Left lung (tissue), 10 donors: ENCODE data around the gene UPK3A. TPM values are rescaled to one million over a fixed set of nuclear protein-coding genes. Genes with fewer than 3 reads are reported as not detected.

Experiments used
- ATAC-seq: fragments of 200-7000 bp; cut with Tn5 transposase; one replicate; pipeline ENCODE4 v1.9.1; 2020; ENCODE audit warnings: moderate library complexity
- DNase-seq, 4 donors: peaks; one replicate each; pipeline ENCODE4 v3.0.0-alpha.2; 2013 to 2020
- H3K27ac ChIP-seq, 2 donors: fragments of 200-600 bp; sonication (generic) in 1 of 2; one replicate each; pipeline versions ENCODE4 v1.5.0 to v1.8.0; 2020 to 2021
- H3K27me3 ChIP-seq, 2 donors: fragments of 200-600 bp; sonication (generic) in 1 of 2; one replicate each; pipeline versions ENCODE4 v1.5.0 to v1.8.0; 2020 to 2021
- H3K36me3 ChIP-seq, 2 donors: fragments of 200-600 bp; sonication (generic) in 1 of 2; one replicate each; pipeline versions ENCODE4 v1.5.0 to v1.8.0; 2020 to 2021
- H3K4me1 ChIP-seq, 2 donors: fragments of 200-600 bp; one replicate each; pipeline ENCODE4 v1.8.0; 2021
- H3K4me3 ChIP-seq, 2 donors: fragments of 200-600 bp; sonication (generic) in 1 of 2; one replicate each; pipeline versions ENCODE4 v1.5.0 to v1.8.0; 2020 to 2021; ENCODE audit warnings: mild to moderate bottlenecking in 1 of 2
- H3K9me3 ChIP-seq, 2 donors: fragments of 200-600 bp; sonication (generic) in 1 of 2; one replicate each; pipeline versions ENCODE4 v1.5.0 to v1.8.0; 2020 to 2021
- intact Hi-C, 2 donors: fragments of 100-400 bp; cut with DNase I; formaldehyde crosslinking; loops; one replicate each; pipeline versions ENCODE4 v1.11.2 to v1.14.2; 2022
- polyA plus RNA-seq, 6 donors: library from polyadenylated mRNA; unstranded; fragments of 120-200 nt; gene quantifications; one replicate each; pipeline ENCODE4 v1.2.1, GENCODE V29; 2013; ENCODE audit not compliant: insufficient read length in 6 of 6
- total RNA-seq, 2 donors: library from RNA; stranded (reverse); fragmentation: NEBNext Ultra II Directional; extraction: Animal tissue kit (Norgen Biotek cat#: 25700); gene quantifications; one replicate each; pipeline ENCODE4 v1.2.1, GENCODE V29; 2021
- TF ChIP-seq, protein P1 (sequence below), 2 donors: fragments of 200-600 bp; sonication (generic) in 1 of 2; IDR thresholded peaks; one replicate each; pipeline versions ENCODE4 v1.5.0 to v1.8.0; 2021; ENCODE audit warnings: antibody characterized with exemption in 2 of 2
- donor health status: DM: no; HTN: yes; CAD: no.
- donor health status: DM: no; HTN: no; CAD: no.

UPK3A gene
- total and polyA plus RNA-seq, 8 donors = 0.19 to 0.72 (median 0.27) TPM; not detected in 3

DNA sequence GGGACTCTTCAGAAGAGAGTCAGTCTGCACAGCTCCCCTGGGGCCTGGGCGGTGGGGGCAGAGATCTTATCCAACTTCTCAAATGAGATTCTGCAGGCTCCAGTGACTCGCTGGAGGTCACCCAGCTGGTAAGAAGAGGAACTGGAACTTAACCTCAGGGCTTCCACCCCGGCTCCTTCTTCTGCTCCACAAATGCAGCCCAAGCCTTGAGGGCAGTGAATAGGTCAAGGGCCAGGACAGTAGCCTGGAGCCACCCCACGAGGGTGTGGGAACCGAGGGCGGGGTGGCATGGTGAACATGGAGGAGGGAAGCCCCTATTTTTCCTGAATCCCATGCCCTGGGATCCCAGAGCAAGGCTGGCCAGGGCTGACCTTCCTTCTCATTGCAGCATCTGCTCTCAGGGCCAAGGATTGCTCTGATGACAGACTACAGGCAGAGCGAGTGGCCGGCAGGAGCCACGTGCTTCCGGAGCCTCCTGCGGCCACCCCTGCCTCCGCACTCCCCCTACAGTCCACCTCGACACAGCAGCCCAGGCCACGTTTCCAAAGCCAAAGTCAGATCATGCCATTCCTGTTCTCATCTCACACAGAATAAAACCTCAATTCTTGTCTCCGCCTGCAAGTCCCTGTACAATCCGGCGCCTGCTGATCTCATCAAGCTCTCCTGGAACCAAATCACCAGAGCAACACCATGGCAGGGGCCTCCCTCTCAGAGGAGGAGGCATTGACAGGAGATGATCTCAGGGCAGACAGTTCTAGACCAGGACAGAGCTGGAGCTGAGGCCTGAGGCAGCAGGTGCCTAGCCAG, 21.1 kb upstream of the UPK3A start:
- H3K27ac ChIP-seq = peak overlapping the region in 1 of 2 donors; percentile 53
- peak; percentile 92 for ATAC-seq

DNA sequence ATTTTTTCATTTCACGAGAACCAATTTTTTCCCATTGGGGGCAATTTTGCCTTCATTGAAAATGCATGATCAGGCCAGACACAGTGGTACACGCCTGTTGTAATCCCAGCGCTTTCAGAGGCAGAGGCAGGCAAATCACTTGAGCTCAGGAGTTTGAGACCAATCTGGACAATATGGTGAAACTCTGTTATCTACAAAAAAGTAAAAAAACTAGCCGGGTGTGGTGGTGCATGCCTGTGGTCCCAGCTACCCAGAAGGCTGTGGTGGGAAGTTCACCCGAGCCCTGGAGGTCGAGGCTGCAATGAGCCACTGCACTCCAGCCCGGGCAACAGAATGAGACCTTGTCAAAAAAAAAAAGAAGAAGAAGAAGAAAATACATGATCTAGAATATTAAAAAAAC, 19.2 kb upstream of the UPK3A start:
- Histone ChIP-seq H3K27ac (no peak overlapping the region), H3K36me3 (no peaks in the 10 kb centered on the region), H3K4me3 (no peak overlapping the region), H3K27me3 (peaks cover 0 to 25% of the 10 kb centered on the region in 2 donors), H3K9me3 (no peaks in the 10 kb centered on the region), H3K4me1 (peaks cover 9 to 33% of the 10 kb centered on the region in 2 donors)
- DNase-seq (no peak), ATAC-seq (no peak)
- intact Hi-C loops = loop anchor here in 1 of 2 donors (5.0 kb wide), 1 partner anchor 167 kb away; no protein-coding TSS in a partner anchor
- TF ChIP-seq, protein P1, sequence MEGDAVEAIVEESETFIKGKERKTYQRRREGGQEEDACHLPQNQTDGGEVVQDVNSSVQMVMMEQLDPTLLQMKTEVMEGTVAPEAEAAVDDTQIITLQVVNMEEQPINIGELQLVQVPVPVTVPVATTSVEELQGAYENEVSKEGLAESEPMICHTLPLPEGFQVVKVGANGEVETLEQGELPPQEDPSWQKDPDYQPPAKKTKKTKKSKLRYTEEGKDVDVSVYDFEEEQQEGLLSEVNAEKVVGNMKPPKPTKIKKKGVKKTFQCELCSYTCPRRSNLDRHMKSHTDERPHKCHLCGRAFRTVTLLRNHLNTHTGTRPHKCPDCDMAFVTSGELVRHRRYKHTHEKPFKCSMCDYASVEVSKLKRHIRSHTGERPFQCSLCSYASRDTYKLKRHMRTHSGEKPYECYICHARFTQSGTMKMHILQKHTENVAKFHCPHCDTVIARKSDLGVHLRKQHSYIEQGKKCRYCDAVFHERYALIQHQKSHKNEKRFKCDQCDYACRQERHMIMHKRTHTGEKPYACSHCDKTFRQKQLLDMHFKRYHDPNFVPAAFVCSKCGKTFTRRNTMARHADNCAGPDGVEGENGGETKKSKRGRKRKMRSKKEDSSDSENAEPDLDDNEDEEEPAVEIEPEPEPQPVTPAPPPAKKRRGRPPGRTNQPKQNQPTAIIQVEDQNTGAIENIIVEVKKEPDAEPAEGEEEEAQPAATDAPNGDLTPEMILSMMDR (IDR thresholded peaks at IDR 0.05) = no peak

More for the DNA sequence above, 21.1 kb upstream of the UPK3A start:
- no peak overlapping the region for H3K4me3 ChIP-seq
- no peaks in the 10 kb centered on the region for H3K9me3 ChIP-seq
- intact Hi-C loops = no loop called here
- peak in 3 of 4 donors; percentile 74 to 82 (median 77) for DNase-seq
- peaks cover 0 to 12% of the 10 kb centered on the region in 2 donors for H3K27me3 ChIP-seq
- peaks cover 6 to 18% of the 10 kb centered on the region in 2 donors for H3K4me1 ChIP-seq
- TF ChIP-seq, protein P1 (IDR thresholded peaks at IDR 0.05) = peak; percentile 38 to 59
- H3K36me3 ChIP-seq = no peaks in the 10 kb centered on the region

DNA sequence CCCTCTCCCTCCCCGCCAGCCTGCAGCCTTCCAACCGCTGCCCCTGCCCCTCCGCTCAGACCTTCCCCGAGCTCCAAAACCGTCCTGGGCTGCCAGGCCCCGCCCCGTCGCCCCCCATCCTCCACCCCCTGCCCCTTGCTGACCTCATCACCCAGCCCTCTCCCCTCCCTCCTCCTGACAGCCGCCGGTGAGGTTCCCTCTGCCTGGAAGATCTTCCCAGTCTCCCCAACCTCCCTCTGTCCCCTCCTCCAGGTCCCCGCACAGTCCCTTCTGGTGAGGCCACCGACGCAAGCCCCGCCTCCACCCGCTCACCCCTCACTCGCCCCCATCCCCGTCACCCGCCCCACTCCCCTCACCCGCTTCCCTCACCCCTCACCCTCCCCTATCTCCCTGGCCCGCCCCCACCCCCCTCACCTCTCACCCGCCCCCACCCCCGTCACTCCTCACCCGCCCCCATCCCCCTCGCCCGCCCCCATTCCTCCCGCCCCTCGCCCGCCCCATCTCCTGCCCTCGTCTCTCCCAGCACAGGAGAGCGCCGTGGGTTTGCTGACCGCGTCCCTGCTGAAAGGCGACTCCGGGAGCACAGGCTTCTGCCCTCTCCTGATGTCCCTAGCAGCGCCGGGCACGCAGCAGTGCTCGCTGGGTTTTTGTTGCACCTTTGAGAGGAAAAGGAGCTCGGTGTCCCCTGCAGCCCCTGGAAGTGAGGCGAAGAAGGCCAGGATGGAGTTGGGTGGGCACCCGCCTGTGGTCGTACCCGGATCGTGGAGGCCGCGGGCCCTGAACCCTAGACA, 16.4 kb upstream of the UPK3A start:
- peaks cover 9 to 25% of the 10 kb centered on the region in 2 donors for H3K4me1 ChIP-seq
- no peaks in the 10 kb centered on the region for H3K9me3 ChIP-seq
- peak; percentile 37 for ATAC-seq
- peaks cover 0 to 27% of the 10 kb centered on the region in 2 donors for H3K27me3 ChIP-seq
- no peaks in the 10 kb centered on the region for H3K36me3 ChIP-seq
- DNase-seq = peak in 2 of 4 donors; percentile 50 to 57
- TF ChIP-seq, protein P1 (IDR thresholded peaks at IDR 0.05) = no peak
- no peak overlapping the region for H3K27ac ChIP-seq
- peak overlapping the region; percentile 42 to 48 for H3K4me3 ChIP-seq
- intact Hi-C loops = loop anchor here in 1 of 2 donors (5.0 kb wide), 1 partner anchor 164 kb away; no protein-coding TSS in a partner anchor

DNA sequence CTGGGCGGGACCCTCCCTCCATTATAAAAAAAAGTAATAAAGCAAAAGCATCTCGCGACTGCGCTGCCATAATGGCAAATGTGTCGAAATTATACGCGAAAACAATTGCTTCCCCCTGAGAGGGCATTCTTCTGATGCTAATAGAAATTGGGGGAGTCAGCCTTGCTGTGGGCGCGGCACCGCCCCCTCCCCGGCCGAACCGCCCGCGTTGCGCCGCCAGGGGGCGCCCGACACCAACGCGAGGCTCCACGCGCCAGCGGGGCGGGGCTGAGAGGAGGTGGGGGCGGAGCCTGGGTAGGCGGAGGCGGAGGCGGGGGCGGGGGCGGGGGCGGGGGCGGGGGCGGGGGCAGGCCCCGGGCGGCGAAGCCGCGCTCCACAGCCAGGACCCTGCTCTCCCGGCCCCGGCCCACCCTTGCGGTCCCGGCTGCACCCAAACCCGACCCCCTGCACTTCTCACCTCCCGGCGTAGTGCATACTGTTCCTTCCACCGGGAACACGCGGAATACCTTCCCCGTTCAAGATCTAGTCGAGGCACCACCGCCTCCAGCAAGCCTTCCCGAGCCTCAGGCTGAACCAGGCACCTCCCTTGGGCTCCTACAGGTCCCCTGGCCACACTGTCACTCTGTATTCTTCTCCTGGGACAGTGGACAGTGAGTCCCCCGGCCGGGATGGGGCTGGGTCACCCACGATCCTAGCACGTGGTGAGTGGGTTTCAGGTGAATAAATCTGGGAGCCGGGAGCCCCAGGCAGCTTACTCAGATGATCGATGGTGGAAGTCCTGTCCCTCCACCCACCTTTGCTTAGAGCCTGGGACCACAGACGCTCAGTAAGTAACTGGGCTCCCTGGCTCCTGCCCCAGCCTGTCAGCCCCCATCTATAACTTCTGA, 15.5 kb upstream of the UPK3A start:
- intact Hi-C loops = loop anchor here in 1 of 2 donors (5.0 kb wide), 1 partner anchor 163 kb away; no protein-coding TSS in a partner anchor
- no peaks in the 10 kb centered on the region for H3K36me3 ChIP-seq
- TF ChIP-seq, protein P1 (IDR thresholded peaks at IDR 0.05) = peak; percentile 93 to 95
- no peaks in the 10 kb centered on the region for H3K9me3 ChIP-seq
- peaks cover 0 to 27% of the 10 kb centered on the region in 2 donors for H3K27me3 ChIP-seq
- ATAC-seq (peak; percentile 98), DNase-seq (peak; percentile 86 to 97 (median 90))
- H3K4me1 ChIP-seq = peaks cover 3 to 16% of the 10 kb centered on the region in 2 donors
- H3K27ac ChIP-seq = no peak overlapping the region
- peak overlapping the region; percentile 42 to 48 for H3K4me3 ChIP-seq
